Measurements from ENCODE around the gene ZNF385D.
"Not testable (repeated sequence)": the region's sequence is repeated elsewhere in the genome, so short reads cannot be mapped to it uniquely, and the experiment has no call there.

ZNF385D gene

GRCh38 chr3:21524133-21524532, 226.9 kb downstream of the ZNF385D start:
- DNase-seq (ENCODE audit: extremely low read depth in 1 of 2, low read depth in 1 of 2), result no peak

- no peak for DNase-seq (ENCODE audit: extremely low read depth in 1 of 2, low read depth in 1 of 2)
Observed at GRCh38 chr3:21520106-21520963, 230.7 kb downstream of the ZNF385D start.

GRCh38 chr3:21517184-21517583, 233.8 kb downstream of the ZNF385D start:
- DNase-seq (ENCODE audit: extremely low read depth in 1 of 2, low read depth in 1 of 2), result no peak

DNA sequence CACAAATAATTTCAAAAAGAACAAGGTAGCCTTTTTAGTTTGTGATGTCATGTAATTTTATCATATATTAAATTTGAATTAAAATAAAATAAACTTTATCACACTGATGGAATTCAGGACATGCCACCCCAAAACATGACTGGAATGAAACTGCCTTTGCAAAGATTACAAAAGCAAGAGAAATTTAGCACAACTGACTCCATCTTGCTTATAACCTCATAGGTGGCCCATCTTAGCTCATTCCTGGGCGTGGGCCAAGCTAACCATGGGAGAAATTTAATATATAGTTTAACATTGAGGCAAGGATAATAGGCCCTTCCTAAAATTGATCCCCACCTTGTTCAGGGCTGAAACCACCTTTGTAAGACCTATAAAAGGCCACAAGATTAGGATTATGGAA, 235.6 kb downstream of the ZNF385D start:
- DNase-seq (ENCODE audit: extremely low read depth in 1 of 2, low read depth in 1 of 2), result no peak

- no peak for DNase-seq (ENCODE audit: extremely low read depth in 1 of 2, low read depth in 1 of 2)
Observed at GRCh38 chr3:21509731-21510470, 241.1 kb downstream of the ZNF385D start.

GRCh38 chr3:21508246-21508645, 242.8 kb downstream of the ZNF385D start:
- DNase-seq (ENCODE audit: extremely low read depth in 1 of 2, low read depth in 1 of 2), result no peak

GRCh38 chr3:21505711-21506460, 245.1 kb downstream of the ZNF385D start:
- DNase-seq (ENCODE audit: extremely low read depth in 1 of 2, low read depth in 1 of 2), result no peak

DNA sequence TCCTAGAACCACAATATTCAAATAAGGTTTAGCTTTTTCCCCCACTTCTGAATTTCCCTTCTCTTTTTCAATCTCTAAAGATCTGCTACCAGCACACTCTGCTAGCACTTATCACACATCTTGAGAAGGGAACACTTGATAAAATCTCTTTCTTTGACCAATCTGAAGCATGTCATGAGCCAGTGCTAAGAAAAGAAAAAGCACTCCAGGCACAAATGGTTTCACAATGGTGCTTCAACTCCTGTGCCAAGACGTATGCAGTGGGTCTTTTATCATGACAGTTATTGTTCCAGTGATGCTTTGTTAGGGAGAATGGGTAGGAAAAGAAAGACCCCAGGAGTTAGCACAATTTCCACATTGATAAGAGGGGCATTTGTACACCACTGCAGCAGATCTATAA, 248.4 kb downstream of the ZNF385D start:
- DNase-seq (ENCODE audit: extremely low read depth in 1 of 2, low read depth in 1 of 2), result no peak

DNA sequence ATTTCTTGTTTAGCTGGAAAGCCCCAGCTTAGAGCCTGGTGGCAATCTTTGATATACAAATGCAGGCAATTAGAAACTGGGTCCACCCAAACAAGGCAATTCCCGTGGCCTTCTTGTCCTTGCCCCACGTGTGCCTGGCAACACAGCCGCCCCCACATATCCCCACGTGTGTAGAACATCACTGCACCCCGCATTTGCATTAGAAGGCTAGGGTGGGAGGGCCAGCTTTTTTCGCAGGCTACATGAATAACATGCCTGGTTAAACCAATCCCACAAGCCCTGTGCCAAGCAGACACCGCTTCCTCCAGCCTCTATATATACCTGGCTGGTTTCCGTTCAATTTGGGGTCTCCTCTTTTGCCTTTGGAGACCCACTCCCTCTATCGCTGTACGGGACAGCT, 250.2 kb downstream of the ZNF385D start:
- no peak for DNase-seq (ENCODE audit: extremely low read depth in 1 of 2, low read depth in 1 of 2)

- DNase-seq (ENCODE audit: extremely low read depth in 1 of 2, low read depth in 1 of 2), result not testable (repeated sequence)
Observed at GRCh38 chr3:21490671-21491070, 260.3 kb downstream of the ZNF385D start.

DNA sequence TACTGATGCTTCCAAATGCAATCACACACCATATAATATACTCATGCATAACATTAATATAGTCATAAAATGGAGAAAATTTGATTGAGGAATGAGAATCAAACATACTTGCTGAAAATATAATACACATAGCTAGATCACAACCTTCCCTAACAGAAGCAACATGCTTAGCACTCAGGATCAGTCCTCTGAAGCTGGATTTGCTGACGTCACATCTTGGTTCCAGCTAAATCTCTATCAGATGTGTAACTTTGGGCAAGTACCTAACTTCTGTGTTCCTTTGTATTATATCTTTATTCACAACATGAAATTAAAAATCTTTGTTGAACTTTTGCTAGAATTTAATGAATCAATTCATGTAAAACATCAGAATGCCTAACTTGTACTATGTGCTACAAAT, 263.5 kb downstream of the ZNF385D start:
- no peak for DNase-seq (ENCODE audit: extremely low read depth in 1 of 2, low read depth in 1 of 2)

- DNase-seq (ENCODE audit: extremely low read depth in 1 of 2, low read depth in 1 of 2), result not testable (repeated sequence)
Observed at GRCh38 chr3:21486024-21486935, 264.7 kb downstream of the ZNF385D start.

DNA sequence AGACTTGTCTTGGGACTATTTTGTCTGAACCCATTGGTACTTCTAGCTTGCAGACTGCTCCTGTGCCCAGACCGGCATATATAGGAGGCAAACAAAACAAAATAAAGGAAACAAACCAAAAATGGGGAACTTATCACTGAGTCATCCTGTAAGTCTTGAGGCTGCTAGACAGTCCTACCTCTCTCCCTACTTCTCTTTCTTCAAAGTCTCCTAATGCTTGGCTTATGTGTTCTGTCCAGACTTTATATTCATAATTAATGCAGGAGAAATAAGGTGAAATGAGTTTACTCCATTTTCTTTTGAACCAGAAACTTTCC, 266.2 kb downstream of the ZNF385D start:
- no peak for DNase-seq (ENCODE audit: extremely low read depth in 1 of 2, low read depth in 1 of 2)

DNA sequence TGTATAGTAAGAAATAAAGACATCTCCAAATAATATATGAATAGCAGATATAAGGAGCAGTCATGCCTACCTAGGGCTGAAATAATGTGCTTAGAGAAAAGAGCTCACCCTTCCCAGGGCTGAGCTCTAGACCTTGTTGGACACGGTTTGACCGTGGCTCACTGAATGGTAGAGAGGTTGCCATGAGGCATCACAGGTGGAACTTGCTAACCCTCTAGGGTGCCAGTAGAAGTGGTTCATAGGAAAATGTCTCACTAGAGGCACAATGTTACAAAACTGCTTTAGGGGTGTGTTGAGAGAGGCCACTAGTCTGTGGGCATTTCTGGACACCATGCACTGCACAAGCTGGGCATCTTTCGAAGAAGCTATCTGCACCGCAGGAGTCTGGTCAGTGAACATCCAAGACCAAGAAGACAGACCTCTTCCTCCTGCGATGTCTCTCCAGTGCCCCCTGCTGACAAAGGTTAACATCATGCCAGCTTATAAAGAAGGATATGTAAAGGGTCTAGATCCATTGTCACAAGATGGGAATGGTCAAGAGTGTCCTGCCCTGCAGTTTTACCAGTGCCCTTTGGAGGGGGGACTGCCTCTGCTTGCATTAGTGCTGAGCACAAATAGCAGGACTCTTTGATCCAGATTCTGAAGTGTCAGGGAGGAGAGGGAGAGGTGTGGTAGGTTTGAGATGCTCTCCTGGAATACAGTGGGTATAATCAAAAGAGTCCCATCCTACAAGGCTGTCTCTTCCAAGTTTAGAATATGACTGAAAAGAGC, 266.8 kb downstream of the ZNF385D start:
- DNase-seq (ENCODE audit: extremely low read depth in 1 of 2, low read depth in 1 of 2), result no peak

- DNase-seq (ENCODE audit: extremely low read depth in 1 of 2, low read depth in 1 of 2), result no peak
Observed at GRCh38 chr3:21481991-21482390, 269.0 kb downstream of the ZNF385D start.

GRCh38 chr3:21477541-21478288, 273.3 kb downstream of the ZNF385D start:
- no peak for DNase-seq (ENCODE audit: extremely low read depth in 1 of 2, low read depth in 1 of 2)

GRCh38 chr3:21466476-21466875, 284.5 kb downstream of the ZNF385D start:
- DNase-seq (ENCODE audit: extremely low read depth in 1 of 2, low read depth in 1 of 2), result no peak

DNA sequence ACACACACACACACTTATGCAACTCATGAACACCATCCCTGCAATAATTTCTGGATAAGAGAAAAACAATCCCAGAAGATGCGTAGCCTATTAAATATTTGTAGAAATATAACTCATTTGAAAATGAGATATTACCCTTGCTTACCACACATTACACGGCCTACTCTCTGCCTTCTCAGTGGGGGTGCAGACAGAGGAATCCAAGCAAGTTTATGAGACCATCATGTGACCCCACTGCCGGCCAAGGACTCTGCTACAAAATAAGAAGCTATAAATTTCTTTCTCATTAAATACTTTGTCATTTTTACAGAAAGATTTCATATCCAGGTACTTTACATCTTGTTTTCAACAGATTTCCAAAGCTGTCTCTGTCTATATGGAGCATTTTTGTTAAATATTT, 286.3 kb downstream of the ZNF385D start:
- DNase-seq (ENCODE audit: extremely low read depth in 1 of 2, low read depth in 1 of 2), result no peak

DNA sequence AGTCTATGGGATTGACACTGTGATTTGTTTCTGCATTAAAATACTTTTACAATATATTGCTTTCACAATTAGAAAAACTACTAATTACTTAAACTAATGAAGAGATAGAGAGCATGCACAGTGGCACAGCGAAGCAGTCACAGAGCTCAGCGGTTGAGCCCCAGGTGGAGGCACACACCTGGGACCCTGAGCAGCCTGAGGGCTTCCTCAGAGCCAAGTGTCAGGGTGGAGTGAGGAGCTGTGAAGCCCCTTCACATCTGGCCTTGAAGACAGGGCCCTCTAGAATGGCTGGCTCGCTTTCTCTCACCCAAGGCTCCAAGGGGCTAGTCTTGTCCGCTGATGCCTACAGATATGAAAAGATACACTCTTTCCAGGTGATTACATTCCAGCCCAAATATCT, 287.7 kb downstream of the ZNF385D start:
- DNase-seq (ENCODE audit: extremely low read depth in 1 of 2, low read depth in 1 of 2), result no peak
